ENCODE data around the gene CCDC183.

The CCDC183 gene

DNA sequence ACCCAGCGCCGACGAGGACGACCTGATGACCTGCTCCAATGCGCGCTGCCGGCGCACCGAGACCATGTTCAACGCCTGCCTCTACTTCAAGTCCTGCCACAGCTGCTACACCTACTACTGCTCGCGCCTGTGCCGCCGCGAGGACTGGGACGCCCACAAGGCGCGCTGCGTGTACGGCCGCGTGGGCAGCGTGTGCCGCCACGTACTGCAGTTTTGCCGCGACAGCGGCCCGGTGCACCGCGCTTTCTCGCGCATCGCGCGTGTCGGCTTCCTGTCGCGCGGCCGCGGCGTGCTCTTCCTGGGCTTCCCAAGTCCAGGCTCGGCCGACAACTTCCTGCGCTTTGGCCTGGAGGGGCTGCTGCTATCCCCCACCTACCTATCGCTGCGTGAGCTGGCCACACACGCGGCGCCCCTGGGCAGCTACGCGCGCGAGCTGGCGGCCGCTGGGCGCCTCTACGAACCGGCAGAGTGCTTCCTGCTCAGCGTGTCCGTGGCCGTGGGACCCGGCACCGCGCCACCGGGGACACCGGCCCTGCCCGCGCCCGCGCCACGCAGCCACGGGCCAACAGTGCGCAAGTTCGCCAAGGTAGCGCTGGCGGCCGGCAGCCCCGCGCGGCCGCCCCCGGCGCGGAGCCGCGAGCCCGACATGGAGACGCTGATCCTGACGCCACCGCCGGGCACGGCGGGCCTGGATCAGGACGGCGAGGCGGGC is 50.4 kb downstream of the CCDC183 start:
- Histone ChIP-seq H3K9ac (ENCODE audit: low read depth, low read length, poor library complexity, severe bottlenecking) (no peak overlapping the region), H3F3A (ENCODE audit: low read depth) (no peaks in the 10 kb centered on the region), H3K9me2 (replicated peaks; ENCODE audit: low read depth, low read length) (no peaks in the 10 kb centered on the region), H3K4me2 (ENCODE audit: low read depth, low read length, poor library complexity, severe bottlenecking) (no peak overlapping the region), H3K36me3 (ENCODE audit: insufficient read depth, low read length) (peaks cover 8% of the 10 kb centered on the region; the same call in 1 of the 2 replicates), H3K4me1 (ENCODE audit: insufficient read depth, low read length, poor library complexity, severe bottlenecking) (peaks cover 13% of the 10 kb centered on the region), H3K79me2 (ENCODE audit: insufficient read depth, low read length) (peaks cover 15% of the 10 kb centered on the region; the same call in 1 of the 2 replicates), H4K20me1 (ENCODE audit: insufficient read depth, low read length, poor library complexity, severe bottlenecking) (peaks cover 23% of the 10 kb centered on the region), H3K4me3 (ENCODE audit: low read length, poor library complexity, severe bottlenecking) (no peak overlapping the region), H2AFZ (ENCODE audit: low read length) (no peak overlapping the region), H3K27me3 (ENCODE audit: insufficient read depth, low read length, poor library complexity, severe bottlenecking) (no peaks in the 10 kb centered on the region), H3K9me3 (ENCODE audit: insufficient read depth, low read depth, low read length) (no peaks in the 10 kb centered on the region)
- no peak for TF ChIP-seq EZH2phosphoT487 (IDR thresholded peaks at IDR 0.05; ENCODE audit: borderline replicate concordance)
- TF ChIP-seq, protein P1, sequence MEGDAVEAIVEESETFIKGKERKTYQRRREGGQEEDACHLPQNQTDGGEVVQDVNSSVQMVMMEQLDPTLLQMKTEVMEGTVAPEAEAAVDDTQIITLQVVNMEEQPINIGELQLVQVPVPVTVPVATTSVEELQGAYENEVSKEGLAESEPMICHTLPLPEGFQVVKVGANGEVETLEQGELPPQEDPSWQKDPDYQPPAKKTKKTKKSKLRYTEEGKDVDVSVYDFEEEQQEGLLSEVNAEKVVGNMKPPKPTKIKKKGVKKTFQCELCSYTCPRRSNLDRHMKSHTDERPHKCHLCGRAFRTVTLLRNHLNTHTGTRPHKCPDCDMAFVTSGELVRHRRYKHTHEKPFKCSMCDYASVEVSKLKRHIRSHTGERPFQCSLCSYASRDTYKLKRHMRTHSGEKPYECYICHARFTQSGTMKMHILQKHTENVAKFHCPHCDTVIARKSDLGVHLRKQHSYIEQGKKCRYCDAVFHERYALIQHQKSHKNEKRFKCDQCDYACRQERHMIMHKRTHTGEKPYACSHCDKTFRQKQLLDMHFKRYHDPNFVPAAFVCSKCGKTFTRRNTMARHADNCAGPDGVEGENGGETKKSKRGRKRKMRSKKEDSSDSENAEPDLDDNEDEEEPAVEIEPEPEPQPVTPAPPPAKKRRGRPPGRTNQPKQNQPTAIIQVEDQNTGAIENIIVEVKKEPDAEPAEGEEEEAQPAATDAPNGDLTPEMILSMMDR (conservative IDR thresholded peaks at IDR 0.05; ENCODE audit: low read length), result no peak

DNA sequence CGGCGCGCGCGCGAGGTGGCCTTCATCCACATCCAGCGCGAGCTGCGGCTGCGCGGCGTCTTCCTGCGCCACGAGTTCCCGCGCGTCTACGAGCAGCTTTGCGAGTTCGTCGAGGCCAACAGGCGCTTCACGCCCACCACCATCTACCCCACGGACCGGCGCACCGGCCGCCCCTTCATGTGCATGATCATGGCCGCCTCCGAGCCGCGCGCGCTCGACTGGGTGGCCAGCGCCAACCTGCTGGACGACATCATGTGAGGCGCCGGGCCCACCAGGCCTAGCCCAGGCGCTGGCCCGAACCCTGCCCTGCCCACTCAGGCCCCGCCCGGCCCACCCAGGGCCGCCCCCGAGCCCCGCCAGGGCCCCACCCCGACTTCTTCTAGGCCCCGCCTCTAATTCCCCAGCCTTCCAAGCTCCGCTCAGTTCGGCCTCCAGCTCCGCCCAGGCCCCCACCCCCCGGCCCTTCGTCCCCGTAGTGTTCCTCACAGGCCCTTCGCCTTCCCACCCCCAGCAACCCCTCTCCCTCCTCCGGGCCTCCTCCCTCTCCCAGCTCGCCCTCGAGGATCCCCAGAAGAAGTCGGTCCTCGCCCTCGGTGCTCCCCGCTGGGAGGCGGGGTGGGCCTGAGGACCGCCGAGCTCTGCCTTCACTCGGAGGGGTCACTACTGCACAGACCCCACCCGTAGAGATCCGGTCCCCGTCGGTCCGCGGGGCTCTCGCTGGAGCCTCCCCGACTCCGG is 51.1 kb downstream of the CCDC183 start:
- Histone ChIP-seq H2AFZ (ENCODE audit: low read length) (peak overlapping the region; percentile 77), H3K9me2 (replicated peaks; ENCODE audit: low read depth, low read length) (no peaks in the 10 kb centered on the region), H3K4me1 (ENCODE audit: insufficient read depth, low read length, poor library complexity, severe bottlenecking) (peaks cover 9% of the 10 kb centered on the region), H3K9me3 (ENCODE audit: insufficient read depth, low read depth, low read length) (no peaks in the 10 kb centered on the region), H3F3A (ENCODE audit: low read depth) (no peaks in the 10 kb centered on the region), H3K36me3 (ENCODE audit: insufficient read depth, low read length) (peaks cover 13% of the 10 kb centered on the region; the same call in 1 of the 2 replicates), H3K4me3 (ENCODE audit: low read length, poor library complexity, severe bottlenecking) (peak overlapping the region; percentile 91), H4K20me1 (ENCODE audit: insufficient read depth, low read length, poor library complexity, severe bottlenecking) (peaks cover 19% of the 10 kb centered on the region), H3K4me2 (ENCODE audit: low read depth, low read length, poor library complexity, severe bottlenecking) (peak overlapping the region; percentile 89), H3K79me2 (ENCODE audit: insufficient read depth, low read length) (peaks cover 15% of the 10 kb centered on the region; the same call in 1 of the 2 replicates), H3K9ac (ENCODE audit: low read depth, low read length, poor library complexity, severe bottlenecking) (peak overlapping the region; percentile 90), H3K27me3 (ENCODE audit: insufficient read depth, low read length, poor library complexity, severe bottlenecking) (no peaks in the 10 kb centered on the region)
- TF ChIP-seq EZH2phosphoT487 (IDR thresholded peaks at IDR 0.05; ENCODE audit: borderline replicate concordance), result no peak
- TF ChIP-seq, protein P1 (conservative IDR thresholded peaks at IDR 0.05; ENCODE audit: low read length), result no peak

DNA sequence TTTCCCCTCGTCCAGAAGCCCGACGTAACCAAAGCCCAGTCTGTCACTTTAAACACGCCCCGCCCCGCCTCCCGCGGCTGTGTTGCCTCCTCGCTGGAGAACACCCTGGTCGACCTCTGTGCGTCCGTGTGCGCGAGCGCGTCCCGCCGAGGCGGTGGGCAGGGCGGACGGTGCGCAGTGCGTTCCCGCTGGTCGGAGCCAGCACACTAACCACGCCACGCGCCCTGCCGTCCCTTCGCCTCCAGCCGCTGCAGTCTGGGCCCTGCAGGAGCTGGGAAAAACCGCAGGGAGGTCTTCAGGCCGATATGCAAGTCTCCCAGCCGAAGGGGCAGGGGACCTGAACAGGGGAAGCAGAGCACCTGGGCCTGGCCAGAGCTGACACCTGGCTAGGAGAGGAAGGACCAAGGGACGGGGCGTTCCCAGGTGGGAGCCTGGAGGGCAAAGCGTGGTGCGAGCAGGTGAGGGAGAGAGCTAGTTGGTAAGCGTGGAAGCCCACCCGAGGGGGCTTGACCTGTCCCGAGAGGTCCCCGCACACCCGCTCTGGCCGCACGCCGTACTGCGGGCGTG is 51.8 kb downstream of the CCDC183 start:
- Histone ChIP-seq H3K79me2 (ENCODE audit: insufficient read depth, low read length) (peaks cover 15% of the 10 kb centered on the region; the same call in 1 of the 2 replicates), H3K9ac (ENCODE audit: low read depth, low read length, poor library complexity, severe bottlenecking) (peak overlapping the region; percentile 90), H4K20me1 (ENCODE audit: insufficient read depth, low read length, poor library complexity, severe bottlenecking) (peaks cover 19% of the 10 kb centered on the region), H3K4me2 (ENCODE audit: low read depth, low read length, poor library complexity, severe bottlenecking) (peak overlapping the region; percentile 89), H3K4me3 (ENCODE audit: low read length, poor library complexity, severe bottlenecking) (peak overlapping the region; percentile 91), H3K9me3 (ENCODE audit: insufficient read depth, low read depth, low read length) (no peaks in the 10 kb centered on the region), H2AFZ (ENCODE audit: low read length) (peak overlapping the region; percentile 77), H3K27me3 (ENCODE audit: insufficient read depth, low read length, poor library complexity, severe bottlenecking) (no peaks in the 10 kb centered on the region), H3F3A (ENCODE audit: low read depth) (no peaks in the 10 kb centered on the region), H3K36me3 (ENCODE audit: insufficient read depth, low read length) (peaks cover 13% of the 10 kb centered on the region; the same call in 1 of the 2 replicates), H3K4me1 (ENCODE audit: insufficient read depth, low read length, poor library complexity, severe bottlenecking) (peaks cover 7% of the 10 kb centered on the region), H3K9me2 (replicated peaks; ENCODE audit: low read depth, low read length) (no peaks in the 10 kb centered on the region)
- TF ChIP-seq EZH2phosphoT487 (IDR thresholded peaks at IDR 0.05; ENCODE audit: borderline replicate concordance), result no peak
- TF ChIP-seq, protein P1 (conservative IDR thresholded peaks at IDR 0.05; ENCODE audit: low read length), result no peak
